K562 (cell line): ENCODE measurements around the gene TSPAN18. TPM values are rescaled to one million over a fixed set of nuclear protein-coding genes. Genes with fewer than 3 reads are reported as not detected.

Source experiments
- ATAC-seq: fragments of 200-7000 bp; cut with Tn5 transposase; 3 replicates; pipeline ENCODE4 v1.9.1; 2020; ENCODE audit warnings: moderate library complexity
- BruUV-seq: library from RNA; stranded (reverse); fragments of 400-500 nt; replicated peaks from 2 replicates; lab custom pipeline; 2021; lab: Mats Ljungman, UMichigan
- CTCF ChIA-PET: fragments of 300-600 bp; formaldehyde crosslinking; extraction: SDS; loops from one replicate; lab custom pipeline; 2021; ENCODE audit warnings: low intra/inter-chr PET ratio; lab: Yijun Ruan, JAX
- POLR2A ChIA-PET: fragments of 300-600, 350-650 bp; sonication (Branson Sonifier 250); formaldehyde crosslinking; extraction: SDS; loops from one replicate; lab custom pipeline; 2021; ENCODE audit warnings: antibody characterized with exemption, inconsistent platforms; lab: Yijun Ruan, JAX
- DNase-seq, 4 experiments: peaks; one replicate each; pipeline versions ENCODE4 v3.0.0 to v3.0.0-alpha.2; 2011 to 2018; ENCODE audit warnings: low spot score in 3 of 4, mixed read lengths in 3 of 4; ENCODE audit errors: extremely low read depth in 1 of 4
- FAIRE-seq: peaks from 2 replicates; lab custom pipeline; 2011; peaks lifted over from hg19 to GRCh38; lab: Jason Lieb, UNC
- H2AFZ ChIP-seq: 2 replicates; pipeline ENCODE4 v1.6.0; 2011; ENCODE audit warnings: low read depth, low read length, control low read depth, inconsistent platforms
- H3K27ac ChIP-seq: fragments of 200-600 bp; 3 replicates; pipeline ENCODE4 v1.8.0; 2011; ENCODE audit warnings: low read depth, mild to moderate bottlenecking, control low read depth, inconsistent platforms, low read length, moderate library complexity, mixed read lengths; ENCODE audit errors: extremely low read depth
- H3K27me3 ChIP-seq, 2 experiments: fragments of 300-600 bp in 1 of 2; 2 replicates in 1 of 2; 3 replicates in 1 of 2; pipeline versions ENCODE4 v1.6.0 to v1.8.0; 2011; ENCODE audit warnings: inconsistent platforms in 2 of 2, low read length in 2 of 2, mild to moderate bottlenecking in 1 of 2, mixed read lengths in 1 of 2, moderate library complexity in 1 of 2; ENCODE audit not compliant: control insufficient read depth in 2 of 2, insufficient read depth in 2 of 2
- H3K36me3 ChIP-seq: fragments of 300-600 bp; 3 replicates; pipeline ENCODE4 v1.8.0; 2011; ENCODE audit warnings: mild to moderate bottlenecking, low read length, inconsistent platforms; ENCODE audit not compliant: control insufficient read depth, insufficient read depth
- H3K4me1 ChIP-seq, 2 experiments: fragments of 200-600 bp in 1 of 2; replicated peaks in 1 of 2; 2 replicates in 1 of 2; 3 replicates in 1 of 2; pipeline versions ENCODE4 v1.5.1 to v1.8.0; 2011; ENCODE audit warnings: inconsistent platforms in 2 of 2, low read length in 2 of 2, mild to moderate bottlenecking in 1 of 2, mixed read lengths in 1 of 2, moderate library complexity in 1 of 2; ENCODE audit not compliant: control insufficient read depth in 2 of 2, insufficient read depth in 2 of 2
- H3K4me2 ChIP-seq: 2 replicates; pipeline ENCODE4 v1.6.1; 2011; ENCODE audit warnings: low read length, control low read depth, inconsistent platforms, mixed read lengths; ENCODE audit not compliant: insufficient read depth
- H3K4me3 ChIP-seq: fragments of 200-600 bp; sonication (generic), shearing (Covaris generic); 2 replicates; pipeline ENCODE4 v1.5.1; 2016; ENCODE audit warnings: control low read depth, inconsistent platforms
- H3K79me2 ChIP-seq: fragments of 200-600 bp; 3 replicates; pipeline ENCODE4 v1.8.0; 2011; ENCODE audit warnings: low read length, inconsistent platforms; ENCODE audit not compliant: control insufficient read depth, insufficient read depth
- H3K9ac ChIP-seq, 2 experiments: 2 replicates each; pipeline versions ENCODE4 v1.6.0 to v1.6.1; 2011; ENCODE audit warnings: low read depth in 2 of 2, low read length in 2 of 2, control low read depth in 1 of 2, inconsistent platforms in 1 of 2, mild to moderate bottlenecking in 1 of 2, mixed read lengths in 1 of 2; ENCODE audit not compliant: insufficient read depth in 1 of 2
- H3K9me1 ChIP-seq: one replicate; pipeline ENCODE4 v1.6.0; 2011; ENCODE audit warnings: inconsistent platforms, mild to moderate bottlenecking, low read length, moderate library complexity; ENCODE audit not compliant: control insufficient read depth, insufficient read depth
- H3K9me3 ChIP-seq: replicated peaks from 2 replicates; pipeline ENCODE4 v1.5.1; 2011; ENCODE audit warnings: low read depth, low read length, inconsistent platforms; ENCODE audit not compliant: control insufficient read depth, insufficient read depth
- H4K20me1 ChIP-seq: replicated peaks from 2 replicates; pipeline ENCODE4 v1.6.1; 2011; ENCODE audit warnings: low read length, inconsistent platforms, mixed read lengths; ENCODE audit not compliant: control insufficient read depth, insufficient read depth
- MED1 ChIP-seq: sonication (generic); formaldehyde crosslinking; IDR thresholded peaks from 2 replicates; pipeline ENCODE4 v1.8.1; 2023; ENCODE audit warnings: missing genetic modification reagents, borderline replicate concordance
- POLR2B ChIP-seq: fragments of 450-650 bp; IDR thresholded peaks from 2 replicates; pipeline ENCODE4 v1.6.1; 2018; ENCODE audit warnings: low read depth; ENCODE audit not compliant: partially characterized antibody
- POU5F1 ChIP-seq: fragments of 150-350 bp; IDR thresholded peaks from 2 replicates; pipeline ENCODE4 v1.6.1; 2014; ENCODE audit warnings: borderline replicate concordance, low read length, low read depth, mild to moderate bottlenecking; ENCODE audit not compliant: partially characterized antibody
- SRSF1 ChIP-seq: fragments of 200-400 bp; formaldehyde crosslinking; IDR thresholded peaks from 2 replicates; pipeline ENCODE4 v1.6.1; 2017; ENCODE audit warnings: mild to moderate bottlenecking, low read depth, low read length, moderate library complexity
- YBX1 ChIP-seq: fragments of 450-650 bp; IDR thresholded peaks from 2 replicates; pipeline ENCODE4 v1.7.1; 2016; ENCODE audit warnings: mild to moderate bottlenecking
- ZKSCAN1 ChIP-seq: fragments of 150-350 bp; IDR thresholded peaks from 2 replicates; pipeline ENCODE4 v1.6.1; 2016; ENCODE audit warnings: low read depth, low read length
- ZNF586 ChIP-seq: fragments of 450-650 bp; formaldehyde crosslinking; conservative IDR thresholded peaks from 2 replicates; pipeline ENCODE4 v1.4.0; 2020; ENCODE audit warnings: mild to moderate bottlenecking, moderate library complexity
- WGBS: fragments of 100-300 bp; shearing (Covaris generic); methylation state at CpG from one replicate; pipeline ENCODE4 v1.1.6; 2016; ENCODE audit warnings: low coverage, mixed read lengths; ENCODE audit not compliant: insufficient coverage; ENCODE audit errors: missing lambda C conversion rate; 5-methylcytosine and 5-hydroxymethylcytosine counted together
- in situ Hi-C: fragments of 300-500 bp; cut with MboI; formaldehyde crosslinking; loops from 4 replicates; pipeline ENCODE4 v1.15.0; 2018; ENCODE audit warnings: inconsistent platforms, mixed read lengths
- intact Hi-C: fragments of 100-400 bp; cut with micrococcal nuclease; formaldehyde crosslinking; loops from 2 replicates; pipeline ENCODE4 v1.14.2; 2022
- polyA plus RNA-seq, 8 experiments: library from polyadenylated mRNA; depleted of rRNA in 4 of 8; stranded (reverse) in 5 of 8; unstranded in 3 of 8; fragments of >200 nt; fragmentation: Nextera tagmentation in 2 of 8; fragmentation: Illumina TruSeq in 1 of 8; extraction: Ambion mirVana in 2 of 8; extraction: Trizol in 1 of 8; gene quantifications; 2 replicates each; pipeline versions ENCODE4 v1.2.1 to v1.2.3, GENCODE V29; 2011 to 2014; ENCODE audit warnings: inconsistent platforms in 1 of 8, missing spikeins in 1 of 8
- total RNA-seq, 7 experiments: library from RNA; depleted of rRNA in 6 of 7; stranded (reverse); fragments of >200 nt in 6 of 7; fragmentation: Illumina TruSeq in 2 of 7; extraction: Trizol in 2 of 7; gene quantifications; 2 replicates each; pipeline versions ENCODE4 v1.2.1 to v1.2.3, GENCODE V29; 2011 to 2021; ENCODE audit warnings: low replicate concordance in 1 of 7
- TF ChIP-seq, protein P1 (sequence below), 2 experiments: fragments of 450-650 bp in 1 of 2; sonication (generic) in 1 of 2; formaldehyde crosslinking; conservative IDR thresholded peaks; 2 replicates each; pipeline versions ENCODE4 v1.4.0 to v1.8.1; 2020 to 2022; ENCODE audit warnings: mild to moderate bottlenecking in 1 of 2, missing genetic modification reagents in 1 of 2

Gene TSPAN18
- total and polyA plus RNA-seq, 9 of the 15 experiments (the other 6 are each of a cell fraction or from before 2014, with no cell fraction given), result 0.17 to 0.35 (median 0.22) TPM; not detected in 4

DNA sequence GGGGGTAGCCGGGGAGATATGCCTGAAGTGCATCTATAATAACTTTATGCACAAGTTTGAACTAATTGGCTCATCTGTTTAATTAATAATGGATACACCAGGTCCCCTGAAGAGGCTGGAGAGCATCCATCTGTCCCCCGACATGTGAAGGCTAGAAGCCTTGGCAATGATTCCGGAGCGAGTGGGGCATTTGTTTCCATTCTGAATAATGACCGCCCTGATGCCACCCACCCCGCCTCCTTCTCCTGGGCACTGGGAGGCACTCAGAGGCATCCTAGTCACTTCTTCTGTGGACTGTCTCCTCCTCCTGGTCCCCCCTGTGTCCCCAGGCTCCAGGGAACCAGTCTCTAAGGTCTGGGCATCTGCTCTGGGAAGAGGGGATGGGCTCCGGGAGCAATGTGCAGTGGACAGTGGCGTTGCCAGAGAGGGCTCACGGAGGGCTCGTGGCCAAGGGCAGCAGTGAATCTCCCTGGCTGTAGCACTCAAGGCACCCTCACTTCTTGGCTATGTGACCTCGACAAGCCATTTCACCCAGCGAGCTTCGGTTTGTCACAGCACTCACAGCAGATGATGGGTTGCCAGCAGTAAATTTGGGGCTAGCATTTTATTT, 64.7 kb downstream of the TSPAN18 start:
- no TSS peak for BruUV-seq
- in situ Hi-C loops, result no loop called here
- POLR2A ChIA-PET, result interaction anchor here (1.6 kb wide), 1 partner anchor 10 kb away, joined by 5 read pairs; no protein-coding TSS in a partner anchor

DNA sequence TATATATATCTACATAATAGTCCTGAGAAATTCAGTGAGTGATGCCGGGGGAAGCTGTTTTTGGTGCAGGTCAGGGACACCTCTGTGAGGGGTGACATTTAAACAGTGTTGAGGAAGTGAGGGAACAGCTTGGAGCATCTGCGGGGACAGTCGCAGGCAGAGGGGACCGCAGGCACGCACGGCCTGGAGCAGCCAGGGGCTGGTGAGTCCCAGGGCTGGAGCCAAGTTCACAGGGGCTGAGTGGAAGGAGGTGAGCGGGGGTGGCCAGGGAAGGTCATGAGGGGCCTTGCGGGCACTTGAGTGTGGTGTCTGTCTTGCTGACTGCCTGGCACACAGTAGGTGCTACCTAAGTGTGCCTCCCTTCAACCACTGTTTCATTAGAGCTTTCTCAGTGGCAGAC, 65.4 kb downstream of the TSPAN18 start:
- intact Hi-C loops (no loop called here), in situ Hi-C loops (no loop called here)
- Histone ChIP-seq H3K9ac (0 out of 4 replicates have a peak overlapping the region, but pooled peaks of 1 of the 2 experiments have one; percentile 45), H3K4me2 (no peak overlapping the region), H4K20me1 (no peaks in the 10 kb centered on the region), H3K79me2 (no peaks in the 10 kb centered on the region), H3K27ac (no peak overlapping the region), H3K4me3 (no peak overlapping the region), H3K36me3 (no peaks in the 10 kb centered on the region), H3K9me1 (no peaks in the 10 kb centered on the region), H3K27me3 (peaks cover 7 to 59% of the 10 kb centered on the region in 2 experiments; a peak in 4 of 5 replicates), H2AFZ (no peak overlapping the region), H3K4me1 (no peaks in the 10 kb centered on the region; a peak in 2 of 5 replicates), H3K9me3 (no peaks in the 10 kb centered on the region)
- 19% methylated on average over 8 of the region's 8 CpGs for WGBS
- ChIA-PET POLR2A (interaction anchor here (0.6 to 1.6 kb wide), 2 partner anchors 11 to 30 kb away, joined by 3 to 5 read pairs; no protein-coding TSS in a partner anchor), CTCF (no interaction called here)
- no peak for DNase-seq
- no TSS peak for BruUV-seq
- no peak for ATAC-seq
- no peak for FAIRE-seq
- 0 out of 2 replicates have a peak, but pooled peaks have one; percentile 30 for TF ChIP-seq ZKSCAN1
- TF ChIP-seq ZNF586 (CRISPR knock-in tag), result no peak
- TF ChIP-seq, all 486 proteins: peak for 1

More for the DNA sequence above, 64.7 kb downstream of the TSPAN18 start:
- intact Hi-C loops, result no loop called here
- H3K4me1 ChIP-seq, result no peaks in the 10 kb centered on the region; a peak in 2 of 5 replicates
- H3K4me3 ChIP-seq, result no peak overlapping the region
- H4K20me1 ChIP-seq, result no peaks in the 10 kb centered on the region
- ATAC-seq (no peak), DNase-seq (no peak), FAIRE-seq (no peak)
- no peaks in the 10 kb centered on the region for H3K9me1 ChIP-seq
- H3K79me2 ChIP-seq, result no peaks in the 10 kb centered on the region
- no peak overlapping the region for H2AFZ ChIP-seq
- H3K9ac ChIP-seq, result no peak overlapping the region
- 1% methylated on average over 13 of the region's 13 CpGs for WGBS
- CTCF ChIA-PET, result no interaction called here
- no peak for TF ChIP-seq MED1
- TF ChIP-seq POU5F1, result no peak
- TF ChIP-seq SRSF1, result no peak
- TF ChIP-seq, protein P1, sequence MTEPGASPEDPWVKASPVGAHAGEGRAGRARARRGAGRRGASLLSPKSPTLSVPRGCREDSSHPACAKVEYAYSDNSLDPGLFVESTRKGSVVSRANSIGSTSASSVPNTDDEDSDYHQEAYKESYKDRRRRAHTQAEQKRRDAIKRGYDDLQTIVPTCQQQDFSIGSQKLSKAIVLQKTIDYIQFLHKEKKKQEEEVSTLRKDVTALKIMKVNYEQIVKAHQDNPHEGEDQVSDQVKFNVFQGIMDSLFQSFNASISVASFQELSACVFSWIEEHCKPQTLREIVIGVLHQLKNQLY (CRISPR knock-in tag; conservative IDR thresholded peaks at IDR 0.05), result no peak
- no peak for TF ChIP-seq YBX1
- no peak for TF ChIP-seq POLR2B
- TF ChIP-seq, all 486 proteins: peak for 0
- Histone ChIP-seq H3K4me2 (no peak overlapping the region), H3K27me3 (peaks cover 7 to 56% of the 10 kb centered on the region in 2 experiments; a peak in 4 of 5 replicates), H3K27ac (no peak overlapping the region), H3K36me3 (no peaks in the 10 kb centered on the region), H3K9me3 (no peaks in the 10 kb centered on the region)
